Mesothelial cell of epicardium (in vitro differentiated cells): ENCODE results near the gene LDLRAD4. TPM values are rescaled to one million over a fixed set of nuclear protein-coding genes. Genes with fewer than 3 reads are reported as not detected.

Experiments
- DNase-seq, 2 experiments: peaks; one replicate each; pipeline ENCODE4 v3.0.0; 2021; ENCODE audit warnings: low spot score in 2 of 2; ENCODE audit not compliant: unreplicated experiment in 2 of 2
- H3K27ac Mint-ChIP-seq: 2 replicates; pipeline ENCODE4 v1.8.0; 2021; ENCODE audit warnings: mixed read lengths
- H3K27me3 Mint-ChIP-seq: 2 replicates; pipeline ENCODE4 v1.8.0; 2021; ENCODE audit warnings: low read depth, mixed read lengths
- H3K36me3 Mint-ChIP-seq: 2 replicates; pipeline ENCODE4 v1.8.0; 2021; ENCODE audit warnings: mixed read lengths
- H3K4me1 Mint-ChIP-seq: 2 replicates; pipeline ENCODE4 v1.8.0; 2021; ENCODE audit warnings: mixed read lengths
- H3K4me3 Mint-ChIP-seq: 2 replicates; pipeline ENCODE4 v1.8.0; 2021; ENCODE audit warnings: mild to moderate bottlenecking, moderate library complexity, mixed read lengths
- H3K9me3 Mint-ChIP-seq: 2 replicates; pipeline ENCODE4 v1.8.0; 2021; ENCODE audit warnings: mixed read lengths
- CTCF ChIP-seq: fragments of 200-600 bp; sonication (generic); IDR thresholded peaks from one replicate; pipeline ENCODE4 v1.5.0; 2021; ENCODE audit warnings: antibody characterized with exemption; ENCODE audit not compliant: unreplicated experiment
- total RNA-seq: library from RNA; stranded (reverse); gene quantifications from 3 replicates; pipeline ENCODE4 v1.2.1, GENCODE V29; 2021

Gene LDLRAD4
- total RNA-seq, 1 donor from 2014 or later: 29.7 TPM

- Mint-ChIP-seq H3K4me1 (peaks cover 17% of the 10 kb centered on the region), H3K27me3 (peaks cover 39% of the 10 kb centered on the region), H3K27ac (no peak overlapping the region), H3K9me3 (no peaks in the 10 kb centered on the region), H3K4me3 (no peak overlapping the region), H3K36me3 (no peaks in the 10 kb centered on the region)
- TF ChIP-seq CTCF: no peak
- DNase-seq: no peak
These were observed 394.5 kb downstream of the LDLRAD4 start for GRCh38 chr18:13613099-13613498.

- H3K4me1 Mint-ChIP-seq: peaks cover 17% of the 10 kb centered on the region
- peaks cover 39% of the 10 kb centered on the region for H3K27me3 Mint-ChIP-seq
- TF ChIP-seq CTCF: no peak
- no peaks in the 10 kb centered on the region for H3K9me3 Mint-ChIP-seq
- no peak for DNase-seq
- no peaks in the 10 kb centered on the region for H3K36me3 Mint-ChIP-seq
- no peak overlapping the region for H3K27ac Mint-ChIP-seq
- H3K4me3 Mint-ChIP-seq: no peak overlapping the region
These were observed 395.3 kb downstream of the LDLRAD4 start for GRCh38 chr18:13613591-13614501.

- no peak overlapping the region for H3K27ac Mint-ChIP-seq
- H3K4me3 Mint-ChIP-seq: no peak overlapping the region
- peaks cover 17% of the 10 kb centered on the region for H3K4me1 Mint-ChIP-seq
- H3K9me3 Mint-ChIP-seq: no peaks in the 10 kb centered on the region
- H3K27me3 Mint-ChIP-seq: peaks cover 39% of the 10 kb centered on the region
- TF ChIP-seq CTCF: no peak
- DNase-seq: no peak
- no peaks in the 10 kb centered on the region for H3K36me3 Mint-ChIP-seq
These were observed 396.2 kb downstream of the LDLRAD4 start for GRCh38 chr18:13614641-13615288.

- H3K27me3 Mint-ChIP-seq: peaks cover 39% of the 10 kb centered on the region
- no peak overlapping the region for H3K4me3 Mint-ChIP-seq
- no peak for DNase-seq
- H3K27ac Mint-ChIP-seq: no peak overlapping the region
- H3K36me3 Mint-ChIP-seq: no peaks in the 10 kb centered on the region
- no peaks in the 10 kb centered on the region for H3K9me3 Mint-ChIP-seq
- no peak for TF ChIP-seq CTCF
- peaks cover 17% of the 10 kb centered on the region for H3K4me1 Mint-ChIP-seq
These were observed 396.9 kb downstream of the LDLRAD4 start for GRCh38 chr18:13615432-13615861.

- peaks cover 35% of the 10 kb centered on the region for H3K27me3 Mint-ChIP-seq
- no peak overlapping the region for H3K4me3 Mint-ChIP-seq
- H3K27ac Mint-ChIP-seq: no peak overlapping the region
- no peaks in the 10 kb centered on the region for H3K9me3 Mint-ChIP-seq
- TF ChIP-seq CTCF: no peak
- H3K4me1 Mint-ChIP-seq: peaks cover 13% of the 10 kb centered on the region
- H3K36me3 Mint-ChIP-seq: no peaks in the 10 kb centered on the region
- DNase-seq: no peak
These were observed 397.5 kb downstream of the LDLRAD4 start for GRCh38 chr18:13616041-13616440.
